GM19467 (cell line): ENCODE measurements around the gene RALGPS1.

Source experiments
- ATAC-seq: cut with Tn5 transposase; IDR thresholded peaks from one replicate; pipeline ENCODE4 v1.9.1; 2021; ENCODE audit warnings: mild to moderate bottlenecking, moderate library complexity; ENCODE audit not compliant: unreplicated experiment

RALGPS1 gene

DNA sequence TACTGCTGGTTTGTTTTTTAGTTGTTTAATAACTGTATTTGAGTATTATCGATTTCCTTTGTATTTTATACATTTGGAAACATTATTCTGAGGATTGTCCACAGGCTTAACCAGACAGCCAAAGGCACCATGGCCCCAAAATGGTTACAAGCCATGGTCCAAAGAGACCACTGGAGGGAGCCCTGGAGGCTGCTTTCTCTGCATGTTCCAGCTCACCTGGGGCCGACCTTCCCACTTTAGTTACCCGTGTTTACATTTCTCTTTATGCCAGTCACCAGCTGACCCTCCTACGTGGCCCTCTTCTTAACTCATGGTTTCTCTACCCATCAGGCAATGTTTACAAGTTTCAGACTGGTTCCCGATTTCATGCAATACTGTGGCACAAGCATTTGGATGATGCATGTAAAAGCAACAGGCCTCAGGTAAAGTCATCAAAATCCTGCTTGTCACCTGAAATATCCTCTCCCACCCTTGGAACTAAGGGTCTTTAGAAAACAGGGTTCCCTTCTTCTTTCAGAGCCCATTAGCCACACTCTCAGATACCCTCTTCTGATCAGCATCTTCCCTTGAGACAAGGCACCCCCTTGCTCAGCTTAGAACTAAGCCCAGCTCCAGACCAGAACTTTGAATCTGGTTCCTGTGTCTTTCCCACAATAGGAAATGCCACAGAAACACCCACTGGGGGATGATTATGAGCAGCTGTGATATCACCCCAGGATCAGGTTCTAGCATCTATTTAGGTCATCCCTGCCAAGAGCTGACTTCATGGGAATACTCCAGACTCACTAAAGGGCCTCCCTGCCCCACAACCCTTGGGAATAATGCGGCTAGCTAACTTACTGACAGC, 300.1 kb downstream of the RALGPS1 start:
- no peak for ATAC-seq

DNA sequence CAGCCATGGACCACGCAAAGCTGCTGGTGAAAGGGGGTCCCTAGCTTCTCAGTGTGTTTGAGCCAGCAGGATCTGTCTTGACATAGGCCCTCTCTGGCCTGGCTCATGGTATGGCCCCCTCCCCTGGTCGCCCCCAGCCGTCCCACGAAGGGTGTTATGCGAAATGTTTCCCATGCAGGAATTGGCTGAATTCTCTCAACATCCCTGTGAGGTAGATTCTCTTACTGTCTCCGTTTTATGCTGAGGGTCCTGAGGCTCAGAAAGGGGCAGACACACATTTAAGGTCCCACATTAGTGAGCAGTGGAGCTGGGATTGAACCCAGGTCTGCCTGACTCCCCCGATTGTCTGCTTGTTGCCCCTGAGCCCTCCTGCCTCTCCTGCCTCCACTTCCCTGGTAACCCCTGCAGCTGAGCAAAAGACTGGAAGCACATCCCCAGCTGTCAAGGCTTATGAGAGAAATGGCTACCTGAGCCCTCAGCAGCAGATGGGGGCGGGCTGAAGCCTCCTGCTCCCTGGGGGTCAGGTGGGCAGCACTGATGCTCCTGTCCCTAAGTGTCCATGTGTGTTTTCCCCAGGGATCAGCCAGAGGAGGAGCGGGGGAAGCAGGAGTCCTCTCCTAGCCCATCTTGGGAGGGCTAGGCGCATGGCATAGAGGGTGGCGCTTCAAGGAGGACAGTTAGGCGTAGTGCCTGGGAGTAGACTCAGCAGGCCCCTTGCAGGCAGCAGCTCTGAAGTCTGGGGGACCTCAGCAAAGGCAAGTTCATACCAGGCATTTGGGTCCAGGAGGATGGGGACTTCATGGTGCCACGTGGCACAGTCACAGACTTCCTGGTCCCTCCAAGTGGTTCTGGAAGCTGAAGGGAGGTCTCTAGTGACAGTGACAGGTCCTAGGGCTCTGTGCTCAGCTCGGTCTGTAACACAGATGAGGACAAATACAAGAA, 301.0 kb downstream of the RALGPS1 start:
- ATAC-seq, result no peak

DNA sequence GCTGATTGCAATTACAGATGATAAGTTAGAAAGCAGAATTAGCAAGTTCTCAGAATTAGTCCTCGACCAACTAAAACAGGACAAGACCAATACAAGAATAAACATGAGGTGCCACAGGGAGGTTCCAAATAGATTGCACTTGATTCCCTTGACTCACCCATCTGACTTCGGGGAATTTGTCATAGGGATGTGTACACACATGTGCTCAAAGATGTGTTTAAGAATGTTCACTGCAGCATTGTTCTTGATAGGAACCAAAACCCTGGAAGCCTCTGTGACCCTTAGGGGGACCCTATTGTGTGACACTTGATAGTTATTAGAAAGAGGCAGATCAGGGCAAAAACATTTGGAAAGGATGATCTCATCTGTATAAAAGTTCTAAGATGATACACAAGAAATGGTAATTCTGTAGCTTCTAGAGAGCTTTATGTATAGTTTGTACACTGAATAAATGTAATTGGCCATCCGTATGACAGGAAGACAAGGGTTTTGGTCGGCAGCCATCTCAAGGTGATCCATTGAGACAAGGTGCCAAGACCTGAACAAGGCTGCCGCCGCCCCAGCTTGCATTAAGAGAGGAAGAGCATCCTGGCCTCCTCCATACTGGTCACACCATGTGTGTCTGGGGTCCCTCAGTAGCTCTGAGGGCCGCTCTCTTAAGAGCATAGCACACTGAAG, 301.8 kb downstream of the RALGPS1 start:
- ATAC-seq, result no peak

DNA sequence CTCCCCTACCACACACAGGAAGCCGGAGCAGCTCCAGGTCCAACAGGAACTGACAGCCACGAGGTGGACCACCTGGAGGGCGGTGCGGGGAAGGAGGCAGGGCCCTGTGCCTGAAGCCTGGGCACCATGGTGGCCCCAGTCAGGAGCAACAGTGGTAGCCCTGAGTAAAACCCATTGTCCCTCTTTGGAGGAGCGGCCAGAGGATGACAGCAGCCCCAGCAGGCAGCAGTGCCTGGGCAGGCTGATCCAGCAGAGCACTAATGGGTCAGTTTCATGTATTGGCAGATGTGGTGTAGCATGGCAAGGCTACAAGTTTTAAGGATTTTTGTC, 302.3 kb downstream of the RALGPS1 start:
- no peak for ATAC-seq

DNA sequence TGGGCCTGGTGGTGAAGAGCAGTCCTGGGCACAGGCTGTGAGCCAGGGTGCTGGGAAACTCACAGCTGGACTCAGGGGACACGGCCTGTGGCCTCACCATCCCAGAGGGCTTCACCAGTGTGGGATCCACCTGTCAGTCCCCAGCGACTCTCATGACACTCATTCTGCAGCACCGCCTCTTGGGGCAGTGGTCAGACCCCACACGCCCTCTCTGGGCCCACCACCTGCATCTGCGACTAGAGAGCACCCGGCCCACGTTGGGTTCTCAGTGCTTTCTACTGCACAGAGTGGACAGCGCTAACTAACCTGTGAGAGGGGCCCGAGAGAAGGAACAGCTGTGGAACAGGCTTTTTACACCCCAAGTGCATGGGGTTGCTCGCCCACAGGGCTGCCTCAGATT, 304.2 kb downstream of the RALGPS1 start:
- ATAC-seq, result no peak

DNA sequence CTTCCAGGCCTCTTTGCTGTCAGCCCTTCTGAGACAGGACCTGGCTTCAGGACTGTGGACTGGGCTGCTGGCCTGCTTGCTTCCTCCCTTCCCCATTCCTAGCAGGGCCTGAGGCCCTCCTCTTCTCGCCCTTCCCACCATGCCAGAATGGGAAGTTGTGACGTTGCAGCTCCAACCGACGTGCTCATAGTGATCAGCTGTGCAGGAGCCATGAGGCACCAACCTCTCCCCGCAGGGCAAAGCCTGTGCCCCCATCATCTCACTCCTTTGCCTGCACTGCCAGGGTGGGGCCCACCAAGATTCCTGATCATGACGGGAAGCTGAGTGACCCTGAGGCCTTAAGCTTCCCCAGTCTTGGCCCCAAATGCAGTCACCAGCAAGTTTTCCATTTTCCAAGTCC, 304.9 kb downstream of the RALGPS1 start:
- ATAC-seq, result no peak

DNA sequence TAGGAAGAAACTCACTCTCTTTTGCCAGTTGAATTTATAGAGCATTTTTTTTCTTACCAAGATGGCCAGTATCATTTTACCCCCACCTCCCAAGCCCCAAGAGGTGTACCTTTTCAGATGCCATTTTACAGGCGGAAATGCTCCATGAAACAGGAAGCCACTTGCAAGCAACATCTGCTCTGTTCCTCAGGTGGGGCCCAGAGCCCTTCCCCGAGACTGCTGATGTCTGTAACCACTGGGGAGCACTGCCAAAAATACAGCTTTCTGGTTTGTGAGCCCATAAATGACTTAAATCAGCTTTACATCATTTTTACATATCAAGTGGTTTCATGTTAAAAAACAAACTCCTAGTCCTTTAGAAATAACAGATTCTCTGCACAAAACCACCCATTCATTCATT, 307.1 kb downstream of the RALGPS1 start:
- no peak for ATAC-seq

DNA sequence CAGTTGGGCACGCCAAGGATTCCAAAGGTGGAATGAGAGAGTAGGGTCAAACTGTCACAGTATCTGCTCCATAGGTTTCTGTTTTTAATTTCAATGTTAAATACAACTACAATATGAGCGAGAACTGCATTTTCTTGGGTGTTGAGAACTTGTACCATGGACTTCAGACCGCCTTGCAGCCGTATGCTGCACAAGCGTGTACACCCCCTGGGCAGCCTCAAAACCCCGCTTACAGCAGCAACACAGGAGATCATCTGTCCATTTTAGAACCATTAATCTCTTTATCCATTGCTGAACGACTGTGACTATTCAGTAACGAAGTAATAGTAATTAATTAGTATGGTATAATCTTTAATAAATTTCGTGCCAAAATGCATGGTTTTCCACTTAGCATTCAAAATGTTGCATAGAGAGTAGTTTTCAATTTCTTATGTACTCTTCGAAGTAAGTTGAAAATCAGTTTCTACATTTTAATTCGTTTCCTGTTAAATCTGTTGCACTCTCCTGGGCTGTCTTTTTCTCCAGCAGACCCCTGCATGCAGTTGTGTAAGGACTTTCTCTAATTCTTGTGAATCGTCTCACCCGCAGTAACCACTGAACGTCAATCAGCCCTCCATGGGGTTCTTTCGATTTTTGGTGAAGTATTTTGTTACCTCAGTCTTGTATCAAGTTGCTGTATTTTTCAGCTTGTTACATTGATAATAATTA, 308.0 kb downstream of the RALGPS1 start:
- no peak for ATAC-seq

DNA sequence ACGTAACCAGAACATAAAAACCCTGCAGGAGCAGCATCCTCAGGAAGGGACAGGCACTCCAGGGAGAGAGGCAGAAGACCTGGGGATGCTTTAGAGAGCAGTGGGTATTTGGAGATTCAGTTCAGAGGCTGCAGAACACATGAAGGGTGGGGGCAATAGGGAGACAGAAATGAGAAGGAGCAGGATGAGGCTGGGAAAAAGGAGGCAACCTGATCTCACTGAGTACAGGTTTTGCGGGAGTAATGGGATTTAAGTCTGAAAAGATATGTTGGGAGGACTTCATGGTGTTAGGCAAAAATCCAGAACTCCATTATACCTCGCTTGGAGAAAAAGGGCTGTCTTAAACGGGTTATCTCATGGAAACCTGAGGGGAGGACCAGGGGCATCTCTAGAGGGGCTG, 308.7 kb downstream of the RALGPS1 start:
- no peak for ATAC-seq

DNA sequence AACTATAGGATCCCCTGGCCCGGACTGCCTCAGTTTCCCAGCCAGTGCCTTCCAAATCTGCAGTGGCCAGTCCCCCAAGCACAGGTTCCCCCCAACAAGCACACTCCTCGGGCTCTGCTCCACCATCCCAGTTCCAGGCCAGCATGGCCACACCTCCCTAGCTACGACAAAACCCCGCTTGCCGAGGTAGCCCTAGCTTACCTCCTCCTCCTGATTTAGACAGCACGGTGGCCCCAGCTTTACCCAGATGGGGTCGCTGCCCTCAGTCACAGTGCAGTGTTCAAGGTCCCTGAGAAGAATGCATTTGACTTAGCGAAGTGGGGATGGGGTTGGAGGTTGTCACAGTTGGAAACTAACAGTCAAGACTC, 309.2 kb downstream of the RALGPS1 start:
- ATAC-seq, result no peak

DNA sequence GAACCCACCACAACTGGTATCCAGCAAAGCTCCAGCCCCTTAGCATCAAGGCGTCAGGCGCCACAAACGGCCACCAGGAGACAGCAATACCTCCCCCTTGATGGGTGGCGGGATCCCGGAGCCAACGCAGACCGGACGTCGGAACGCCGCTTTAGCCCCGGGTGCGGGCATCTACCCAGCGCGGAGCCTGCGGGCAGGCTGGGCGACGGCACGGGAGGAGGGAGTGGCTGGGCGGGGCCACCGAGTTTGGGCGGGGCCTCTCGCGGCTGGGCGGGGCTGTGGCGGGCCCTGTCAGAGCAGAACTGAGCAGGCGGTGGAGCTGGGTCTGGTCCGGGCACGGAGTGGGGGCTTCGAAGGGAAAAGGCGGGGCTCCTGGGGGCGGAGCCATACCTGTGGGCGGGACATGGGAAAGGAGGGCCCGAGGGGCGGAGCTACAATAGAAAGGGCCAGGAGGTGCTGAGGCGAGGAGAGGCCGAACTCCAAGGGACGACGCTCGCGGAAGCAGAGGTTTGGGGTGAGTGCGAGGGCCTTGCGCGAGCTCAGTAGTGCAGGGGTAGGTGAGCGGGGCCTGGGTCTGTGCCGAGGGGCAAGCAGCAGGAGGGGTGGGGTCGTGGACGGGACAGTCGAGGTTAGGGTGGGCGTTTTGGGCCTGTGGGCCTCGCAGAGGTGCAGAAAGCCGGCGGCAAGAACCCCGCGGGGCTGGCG, 309.7 kb downstream of the RALGPS1 start:
- peak; percentile 50 for ATAC-seq

DNA sequence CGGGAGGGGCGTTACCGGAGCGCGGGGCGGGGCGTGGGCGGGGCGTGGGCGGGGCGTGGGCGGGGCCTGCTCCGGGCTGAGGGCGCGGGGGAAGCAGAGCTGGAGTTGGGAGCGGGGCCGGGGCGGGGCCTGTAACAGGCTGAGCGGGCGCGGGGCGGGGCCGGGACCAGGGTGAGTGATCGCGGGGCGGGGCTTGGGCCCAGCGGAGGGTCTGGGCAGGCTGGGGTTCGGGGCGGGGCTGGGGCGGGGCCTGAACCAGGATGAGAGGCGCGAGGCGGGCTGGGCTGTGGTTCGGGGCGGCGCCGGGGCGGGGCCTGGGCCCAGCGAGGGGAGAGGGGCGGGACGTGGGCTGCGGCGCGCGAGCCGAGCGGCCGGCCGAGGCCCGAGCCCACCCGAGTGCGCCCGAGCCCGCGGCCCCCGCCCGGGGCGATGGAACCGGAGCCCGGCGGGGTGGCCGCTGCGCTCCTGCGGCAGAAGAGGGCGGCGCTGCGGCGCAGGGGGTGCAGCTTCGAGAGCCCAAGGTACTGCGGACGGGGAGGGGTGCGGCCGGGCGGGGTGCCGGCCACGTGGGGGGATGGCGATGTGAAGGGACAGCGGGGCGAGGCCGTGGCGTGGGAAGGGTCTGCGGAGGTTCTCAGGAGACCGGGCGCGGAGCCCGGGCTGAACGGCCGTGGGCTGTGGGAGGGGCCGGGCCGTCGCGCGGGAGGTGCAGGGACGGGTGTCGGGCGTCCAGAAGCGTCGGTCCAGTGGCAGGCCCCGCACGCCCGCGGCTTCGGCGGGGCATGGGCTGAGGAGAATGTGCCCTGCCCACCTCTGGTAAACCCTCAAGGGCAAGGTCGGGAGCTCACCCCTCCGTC, 310.5 kb downstream of the RALGPS1 start:
- peak; percentile 37 for ATAC-seq

DNA sequence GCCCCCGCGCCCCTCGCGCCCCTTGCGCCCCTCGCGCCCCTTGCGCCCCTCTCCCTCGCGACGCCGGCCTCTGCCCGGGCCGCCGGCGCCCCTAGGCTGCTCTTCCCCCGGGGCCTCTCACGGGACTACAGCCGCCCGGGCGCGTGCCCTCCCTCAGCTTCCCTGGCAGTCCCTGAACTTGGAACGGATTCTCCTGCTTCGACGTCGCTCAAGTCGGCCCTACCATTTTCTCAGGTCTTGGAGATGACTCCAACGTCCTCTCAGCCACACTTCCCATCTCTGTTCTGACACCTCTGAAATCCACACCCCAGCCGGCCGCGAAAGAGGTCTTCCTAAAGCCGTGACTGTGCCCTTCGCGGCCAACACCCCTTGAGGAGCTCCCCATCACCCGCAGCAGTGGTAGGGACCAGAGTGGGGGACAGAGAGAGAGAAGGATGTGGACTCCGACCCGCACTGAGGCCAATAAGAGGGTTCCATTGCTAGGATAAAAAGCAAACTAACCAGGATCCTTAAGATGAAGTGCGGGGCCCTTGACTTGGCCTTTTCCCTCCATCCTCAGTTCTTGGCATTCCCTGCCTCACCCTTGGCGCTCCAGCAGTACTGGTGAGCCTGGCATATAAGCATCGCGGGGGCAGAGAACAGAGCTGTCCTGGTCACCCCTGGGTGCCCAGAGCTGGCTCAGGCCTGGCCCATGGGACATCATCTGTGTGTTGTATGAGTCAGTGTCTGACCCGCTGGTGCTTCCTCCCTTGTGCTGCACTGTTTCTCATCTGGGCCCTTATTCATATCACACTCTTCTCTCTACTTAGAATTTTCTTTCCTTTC, 311.4 kb downstream of the RALGPS1 start:
- no peak for ATAC-seq

DNA sequence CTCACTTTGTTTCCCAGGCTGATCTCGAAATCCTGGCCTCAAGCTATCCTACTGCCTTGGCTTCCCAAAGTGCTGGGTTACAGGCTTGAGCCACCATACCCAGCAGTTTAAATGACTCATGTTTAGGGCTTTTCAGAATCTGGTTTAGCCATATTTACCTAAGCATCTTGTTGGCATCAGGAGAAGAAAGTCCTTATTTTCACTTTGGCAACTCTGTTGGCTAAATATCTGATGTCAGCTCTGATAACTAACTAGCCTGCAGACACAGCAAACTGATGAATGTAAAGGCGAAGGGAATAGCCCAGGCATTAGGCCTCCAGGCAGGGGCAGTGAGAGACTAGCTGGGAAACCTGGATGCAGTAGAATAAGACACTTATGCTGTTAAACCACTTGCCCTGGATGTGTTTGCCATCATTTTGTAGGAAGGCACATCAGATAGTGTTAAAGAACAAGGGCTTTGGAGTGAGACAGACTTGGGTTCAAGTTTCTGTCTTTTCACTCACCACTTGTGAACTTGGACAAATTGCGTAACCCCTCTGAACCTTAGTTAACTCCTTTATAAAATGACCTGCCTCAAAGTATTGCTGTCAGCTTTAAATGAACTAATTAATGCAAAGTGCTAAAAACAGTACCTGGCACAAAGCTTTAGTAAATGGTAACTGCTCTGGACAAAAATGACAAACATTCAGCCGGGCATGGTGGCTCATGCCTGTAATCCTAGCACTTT, 315.3 kb downstream of the RALGPS1 start:
- ATAC-seq, result no peak

DNA sequence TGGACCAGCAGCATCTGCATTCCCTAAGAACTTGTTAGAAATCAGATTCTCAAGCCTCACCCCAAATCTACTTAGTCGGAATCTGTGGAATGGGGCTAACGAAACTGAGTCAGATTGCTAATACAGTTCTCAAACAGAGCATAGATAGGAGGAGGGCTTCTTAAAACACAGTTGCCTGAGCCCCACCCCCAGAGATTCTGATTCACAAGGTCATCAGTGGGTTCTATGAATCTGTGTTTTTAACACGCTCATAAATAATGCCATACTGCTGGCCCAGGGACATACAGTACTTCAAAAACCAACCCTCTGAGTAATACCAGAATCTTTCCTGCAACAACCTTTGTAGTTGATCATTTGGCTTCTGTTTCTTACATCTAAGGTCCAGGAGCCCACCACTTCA, 317.1 kb downstream of the RALGPS1 start:
- ATAC-seq, result no peak

DNA sequence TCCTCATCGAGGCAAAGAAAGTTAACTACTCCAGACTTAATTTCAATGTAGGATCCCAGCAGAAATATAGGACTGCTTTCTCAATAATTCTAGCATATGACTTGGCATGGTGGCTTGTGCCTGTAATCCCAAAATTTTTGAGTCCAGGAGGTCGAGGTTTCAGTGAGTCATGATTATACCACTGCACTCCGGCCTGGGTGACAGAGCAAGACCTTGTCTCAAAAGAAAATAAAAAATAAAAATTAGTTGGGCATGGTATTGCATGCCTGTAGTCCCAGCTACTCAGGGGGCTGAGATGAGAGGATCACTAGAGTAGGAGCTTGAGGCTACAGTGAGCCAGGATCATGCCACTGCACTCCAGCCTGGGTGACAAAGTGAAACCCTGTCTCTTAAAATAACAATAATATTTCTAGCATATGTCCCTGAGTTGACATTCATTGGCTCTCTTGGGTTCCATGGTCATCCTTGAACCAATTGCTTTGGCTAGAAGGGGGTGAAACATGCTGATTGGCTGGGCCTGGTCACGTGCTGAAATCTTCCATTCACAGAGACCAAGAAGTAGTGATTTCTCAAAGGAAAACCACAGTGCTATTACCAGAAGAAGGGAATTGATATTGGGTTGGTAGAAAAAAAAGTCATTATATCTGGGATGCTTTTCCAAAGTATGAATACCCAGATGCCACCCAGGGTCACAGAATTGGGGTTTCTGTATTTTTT, 318.4 kb downstream of the RALGPS1 start:
- no peak for ATAC-seq

DNA sequence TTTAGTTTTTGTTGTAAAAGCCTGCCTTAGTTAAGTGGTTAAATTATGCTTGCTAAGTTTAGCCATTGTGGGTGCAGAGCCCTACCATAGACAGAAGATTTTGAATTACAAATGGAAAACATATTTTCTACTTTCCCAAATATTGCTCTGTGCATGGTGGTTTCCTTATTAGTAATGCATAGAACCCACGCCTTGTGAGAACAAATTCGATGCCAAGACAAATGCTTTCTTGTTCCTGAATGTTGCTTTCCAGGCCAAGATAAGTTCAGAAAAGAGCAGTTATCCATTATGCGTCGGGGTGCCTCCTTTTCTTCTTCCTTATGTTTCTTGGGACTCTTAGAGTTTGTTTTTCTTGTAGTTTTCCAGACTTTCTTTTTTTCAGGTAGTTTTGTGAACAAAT, 319.0 kb downstream of the RALGPS1 start:
- no peak for ATAC-seq
